ENCODE results near the gene OTP. TPM values are rescaled to one million over a fixed set of nuclear protein-coding genes. Genes with fewer than 3 reads are reported as not detected.

Gene OTP
- total RNA-seq, 1 donor from 2014 or later, result not detected

- no peak for DNase-seq (ENCODE audit: low spot score)
- ATAC-seq, result no peak
Observed at GRCh38 chr5:77640589-77641396, 2.3 kb upstream of the OTP start.

- ATAC-seq (no peak), DNase-seq (ENCODE audit: low spot score) (no peak)
Observed at GRCh38 chr5:77638763-77639671, 504 bp upstream of the OTP start.

- ATAC-seq, result no peak
- no peak for DNase-seq (ENCODE audit: low spot score)
Observed at GRCh38 chr5:77637170-77637997, 1.1 kb downstream of the OTP start.

GRCh38 chr5:77636641-77637169 lies 1.8 kb downstream of the OTP start:
- ATAC-seq, result no peak
- DNase-seq (ENCODE audit: low spot score), result no peak

- ATAC-seq, result no peak
- no peak for DNase-seq (ENCODE audit: low spot score)
Observed at GRCh38 chr5:77635917-77636640, 2.4 kb downstream of the OTP start.

- no peak for DNase-seq (ENCODE audit: low spot score)
- ATAC-seq, result no peak
Observed at GRCh38 chr5:77635067-77635916, 3.2 kb downstream of the OTP start.

- ATAC-seq (no peak), DNase-seq (ENCODE audit: low spot score) (no peak)
Observed at GRCh38 chr5:77633709-77634108, 4.8 kb downstream of the OTP start.

GRCh38 chr5:77633207-77633675 lies 5.3 kb downstream of the OTP start:
- no peak for ATAC-seq
- DNase-seq (ENCODE audit: low spot score), result no peak

- ATAC-seq (no peak), DNase-seq (ENCODE audit: low spot score) (no peak)
Observed at GRCh38 chr5:77632526-77633206, 5.8 kb downstream of the OTP start.

- ATAC-seq, result peak; percentile 90
- peak; percentile 51 for DNase-seq (ENCODE audit: low spot score)
Observed at GRCh38 chr5:77630114-77630680, 8.3 kb downstream of the OTP start.

- ATAC-seq (no peak), DNase-seq (ENCODE audit: low spot score) (no peak)
Observed at GRCh38 chr5:77629509-77630113, 8.9 kb downstream of the OTP start.

- DNase-seq (ENCODE audit: low spot score) (no peak), ATAC-seq (no peak)
Observed at GRCh38 chr5:77628840-77629508, 9.5 kb downstream of the OTP start.

GRCh38 chr5:77627869-77628674 lies 10.4 kb downstream of the OTP start:
- DNase-seq (ENCODE audit: low spot score) (no peak), ATAC-seq (no peak)

- DNase-seq (ENCODE audit: low spot score), result no peak
- no peak for ATAC-seq
Observed at GRCh38 chr5:77623203-77623740, 15.2 kb downstream of the OTP start.

GRCh38 chr5:77621440-77621839 lies 17.1 kb downstream of the OTP start:
- DNase-seq (ENCODE audit: low spot score), result no peak
- ATAC-seq, result peak; percentile 74

- DNase-seq (ENCODE audit: low spot score) (no peak), ATAC-seq (no peak)
Observed at GRCh38 chr5:77620405-77620804, 18.1 kb downstream of the OTP start.

All from left lobe of liver (tissue), 2 donors.